ENCODE results near the gene GASK1B. TPM values are rescaled to one million over a fixed set of nuclear protein-coding genes. Genes with fewer than 3 reads are reported as not detected.

GASK1B gene
- total and polyA plus RNA-seq, 4 experiments from 2014 or later: 0.58 to 0.70 TPM; not detected in 2

- H3K4me1 Mint-ChIP-seq: no peaks in the 10 kb centered on the region
Observed at GRCh38 chr4:158161551-158162354, 11.1 kb downstream of the GASK1B start.

GRCh38 chr4:158159718-158160094, 13.1 kb downstream of the GASK1B start:
- Histone ChIP-seq H3K4me1 (ENCODE audit: insufficient read depth, low read length) (no peaks in the 10 kb centered on the region), H3K27ac (ENCODE audit: low read depth, low read length) (no peak overlapping the region), H3K4me3 (ENCODE audit: low read length in 2 of 2) (no peak overlapping the region), H3K27me3 (ENCODE audit: insufficient read depth, low read length) (no peaks in the 10 kb centered on the region), H3K9me3 (ENCODE audit: control insufficient read depth in 1 of 2, low read length in 2 of 2) (no peaks in the 10 kb centered on the region), H3K36me3 (ENCODE audit: insufficient read depth, low read length) (no peaks in the 10 kb centered on the region)
- H3K9me3 Mint-ChIP-seq: peaks cover 0 to 4% (median 0%) of the 10 kb centered on the region in 8 donors
- no peaks in the 10 kb centered on the region for H3K36me3 Mint-ChIP-seq
- CTCF ChIA-PET (ENCODE audit: partially characterized antibody): no interaction called here
- intact Hi-C loops (cut with micrococcal nuclease): no loop called here
- H3K27ac Mint-ChIP-seq: no peak overlapping the region
- peaks cover 0 to 2% of the 10 kb centered on the region in 2 donors for H3K27me3 Mint-ChIP-seq
- H3K4me1 Mint-ChIP-seq: no peaks in the 10 kb centered on the region
- POLR2A ChIA-PET (ENCODE audit: partially characterized antibody): no interaction called here
- H3K4me3 Mint-ChIP-seq: no peak overlapping the region
- no peak for DNase-seq

More at GRCh38 chr4:158161551-158162354, 11.1 kb downstream of the GASK1B start:
- H3K4me3 ChIP-seq (ENCODE audit: low read length in 2 of 2): no peak overlapping the region
- intact Hi-C loops (cut with micrococcal nuclease): no loop called here
- no peaks in the 10 kb centered on the region for H3K27me3 ChIP-seq (ENCODE audit: insufficient read depth, low read length)
- POLR2A ChIA-PET (ENCODE audit: partially characterized antibody): no interaction called here
- no peak overlapping the region for H3K27ac ChIP-seq (ENCODE audit: low read depth, low read length)
- Mint-ChIP-seq H3K4me3 (no peak overlapping the region), H3K9me3 (peaks cover 0 to 4% (median 0%) of the 10 kb centered on the region in 8 donors), H3K36me3 (no peaks in the 10 kb centered on the region), H3K27ac (no peak overlapping the region), H3K27me3 (peaks cover 0 to 2% of the 10 kb centered on the region in 2 donors)
- no peaks in the 10 kb centered on the region for H3K9me3 ChIP-seq (ENCODE audit: control insufficient read depth in 1 of 2, low read length in 2 of 2)
- H3K36me3 ChIP-seq (ENCODE audit: insufficient read depth, low read length): no peaks in the 10 kb centered on the region
- no peaks in the 10 kb centered on the region for H3K4me1 ChIP-seq (ENCODE audit: insufficient read depth, low read length)
- no peak for DNase-seq
- CTCF ChIA-PET (ENCODE audit: partially characterized antibody): no interaction called here

GRCh38 chr4:158159054-158159717, 13.6 kb downstream of the GASK1B start:
- Histone ChIP-seq H3K9me3 (ENCODE audit: control insufficient read depth in 1 of 2, low read length in 2 of 2) (no peaks in the 10 kb centered on the region), H3K36me3 (ENCODE audit: insufficient read depth, low read length) (no peaks in the 10 kb centered on the region), H3K27ac (ENCODE audit: low read depth, low read length) (no peak overlapping the region), H3K4me3 (ENCODE audit: low read length in 2 of 2) (no peak overlapping the region), H3K4me1 (ENCODE audit: insufficient read depth, low read length) (no peaks in the 10 kb centered on the region), H3K27me3 (ENCODE audit: insufficient read depth, low read length) (no peaks in the 10 kb centered on the region)
- H3K27ac Mint-ChIP-seq: no peak overlapping the region
- ChIA-PET CTCF (ENCODE audit: partially characterized antibody) (no interaction called here), POLR2A (ENCODE audit: partially characterized antibody) (no interaction called here)
- H3K4me3 Mint-ChIP-seq: no peak overlapping the region
- peaks cover 0 to 4% (median 0%) of the 10 kb centered on the region in 8 donors for H3K9me3 Mint-ChIP-seq
- H3K36me3 Mint-ChIP-seq: no peaks in the 10 kb centered on the region
- intact Hi-C loops (cut with micrococcal nuclease): no loop called here
- no peaks in the 10 kb centered on the region for H3K4me1 Mint-ChIP-seq
- H3K27me3 Mint-ChIP-seq: peaks cover 0 to 2% of the 10 kb centered on the region in 2 donors
- no peak for DNase-seq

GRCh38 chr4:158157412-158157811, 15.4 kb downstream of the GASK1B start:
- Mint-ChIP-seq H3K4me1 (no peaks in the 10 kb centered on the region), H3K9me3 (peaks cover 0 to 7% (median 0%) of the 10 kb centered on the region in 8 donors), H3K36me3 (no peaks in the 10 kb centered on the region), H3K27ac (no peak overlapping the region), H3K27me3 (peaks cover 0 to 2% of the 10 kb centered on the region in 2 donors), H3K4me3 (no peak overlapping the region)
- Histone ChIP-seq H3K4me3 (ENCODE audit: low read length in 2 of 2) (no peak overlapping the region), H3K27me3 (ENCODE audit: insufficient read depth, low read length) (no peaks in the 10 kb centered on the region), H3K27ac (ENCODE audit: low read depth, low read length) (no peak overlapping the region), H3K4me1 (ENCODE audit: insufficient read depth, low read length) (no peaks in the 10 kb centered on the region), H3K36me3 (ENCODE audit: insufficient read depth, low read length) (no peaks in the 10 kb centered on the region), H3K9me3 (ENCODE audit: control insufficient read depth in 1 of 2, low read length in 2 of 2) (no peaks in the 10 kb centered on the region)
- intact Hi-C loops (cut with micrococcal nuclease): no loop called here
- POLR2A ChIA-PET (ENCODE audit: partially characterized antibody): no interaction called here
- DNase-seq: no peak
- CTCF ChIA-PET (ENCODE audit: partially characterized antibody): no interaction called here

- Histone ChIP-seq H3K9me3 (ENCODE audit: control insufficient read depth in 1 of 2, low read length in 2 of 2) (no peaks in the 10 kb centered on the region), H3K27me3 (ENCODE audit: insufficient read depth, low read length) (no peaks in the 10 kb centered on the region), H3K36me3 (ENCODE audit: insufficient read depth, low read length) (no peaks in the 10 kb centered on the region), H3K4me3 (ENCODE audit: low read length in 2 of 2) (no peak overlapping the region), H3K4me1 (ENCODE audit: insufficient read depth, low read length) (no peaks in the 10 kb centered on the region), H3K27ac (ENCODE audit: low read depth, low read length) (no peak overlapping the region)
- H3K4me1 Mint-ChIP-seq: no peaks in the 10 kb centered on the region
- peaks cover 0 to 7% (median 0%) of the 10 kb centered on the region in 8 donors for H3K9me3 Mint-ChIP-seq
- no peak overlapping the region for H3K27ac Mint-ChIP-seq
- POLR2A ChIA-PET (ENCODE audit: partially characterized antibody): no interaction called here
- H3K4me3 Mint-ChIP-seq: no peak overlapping the region
- H3K27me3 Mint-ChIP-seq: peaks cover 0 to 2% of the 10 kb centered on the region in 2 donors
- intact Hi-C loops (cut with micrococcal nuclease): no loop called here
- H3K36me3 Mint-ChIP-seq: no peaks in the 10 kb centered on the region
- no peak for DNase-seq
- CTCF ChIA-PET (ENCODE audit: partially characterized antibody): no interaction called here
Observed at GRCh38 chr4:158155656-158156356, 17.0 kb downstream of the GASK1B start.

- DNase-seq: no peak
- intact Hi-C loops (cut with micrococcal nuclease): no loop called here
- no peaks in the 10 kb centered on the region for H3K4me1 ChIP-seq (ENCODE audit: insufficient read depth, low read length)
- Mint-ChIP-seq H3K4me1 (no peaks in the 10 kb centered on the region), H3K9me3 (peaks cover 0 to 6% (median 2%) of the 10 kb centered on the region in 8 donors), H3K27me3 (no peaks in the 10 kb centered on the region), H3K4me3 (no peak overlapping the region), H3K27ac (no peak overlapping the region), H3K36me3 (no peaks in the 10 kb centered on the region)
- CTCF ChIA-PET (ENCODE audit: partially characterized antibody): no interaction called here
- no peaks in the 10 kb centered on the region for H3K36me3 ChIP-seq (ENCODE audit: insufficient read depth, low read length)
- H3K27ac ChIP-seq (ENCODE audit: low read depth, low read length): no peak overlapping the region
- H3K27me3 ChIP-seq (ENCODE audit: insufficient read depth, low read length): no peaks in the 10 kb centered on the region
- POLR2A ChIA-PET (ENCODE audit: partially characterized antibody): no interaction called here
- no peaks in the 10 kb centered on the region for H3K9me3 ChIP-seq (ENCODE audit: control insufficient read depth in 1 of 2, low read length in 2 of 2)
- H3K4me3 ChIP-seq (ENCODE audit: low read length in 2 of 2): no peak overlapping the region
Observed at GRCh38 chr4:158147151-158147550, 25.7 kb downstream of the GASK1B start.

- Histone ChIP-seq H3K27ac (ENCODE audit: low read depth, low read length) (no peak overlapping the region), H3K36me3 (ENCODE audit: insufficient read depth, low read length) (no peaks in the 10 kb centered on the region), H3K4me1 (ENCODE audit: insufficient read depth, low read length) (no peaks in the 10 kb centered on the region), H3K9me3 (ENCODE audit: control insufficient read depth in 1 of 2, low read length in 2 of 2) (no peaks in the 10 kb centered on the region), H3K27me3 (ENCODE audit: insufficient read depth, low read length) (no peaks in the 10 kb centered on the region), H3K4me3 (ENCODE audit: low read length in 2 of 2) (no peak overlapping the region)
- ChIA-PET POLR2A (ENCODE audit: partially characterized antibody) (no interaction called here), CTCF (ENCODE audit: partially characterized antibody) (no interaction called here)
- no peak overlapping the region for H3K4me3 Mint-ChIP-seq
- H3K4me1 Mint-ChIP-seq: no peaks in the 10 kb centered on the region
- intact Hi-C loops (cut with micrococcal nuclease): no loop called here
- no peak for DNase-seq
- H3K27ac Mint-ChIP-seq: no peak overlapping the region
- no peaks in the 10 kb centered on the region for H3K36me3 Mint-ChIP-seq
- no peaks in the 10 kb centered on the region for H3K27me3 Mint-ChIP-seq
- H3K9me3 Mint-ChIP-seq: peaks cover 0 to 6% (median 2%) of the 10 kb centered on the region in 8 donors
Observed at GRCh38 chr4:158146736-158147135, 26.1 kb downstream of the GASK1B start.
